ENCODE measurements around the gene CCDC149. TPM values are rescaled to one million over a fixed set of nuclear protein-coding genes. Genes with fewer than 3 reads are reported as not detected.

CCDC149 gene
- total RNA-seq, 2 experiments from 2014 or later: not detected

- Histone ChIP-seq H3K4me3 (ENCODE audit: low read depth, low read length, poor library complexity, severe bottlenecking) (no peak overlapping the region), H3K4me1 (ENCODE audit: insufficient read depth, low read length, poor library complexity, severe bottlenecking) (no peaks in the 10 kb centered on the region), H3K36me3 (ENCODE audit: insufficient read depth, low read length) (no peaks in the 10 kb centered on the region), H3K27ac (ENCODE audit: low read depth, low read length, poor library complexity, severe bottlenecking) (no peak overlapping the region), H3K9me3 (ENCODE audit: low read length) (no peaks in the 10 kb centered on the region), H3K79me2 (ENCODE audit: insufficient read depth, low read depth, low read length) (no peaks in the 10 kb centered on the region), H3K9me2 (ENCODE audit: insufficient read depth, low read length) (no peaks in the 10 kb centered on the region), H3K4me2 (ENCODE audit: low read length) (no peak overlapping the region), H2AFZ (ENCODE audit: low read length) (no peak overlapping the region), H4K20me1 (ENCODE audit: insufficient read depth, low read length) (no peaks in the 10 kb centered on the region)
- intact Hi-C loops (cut with micrococcal nuclease; ENCODE audit: unreplicated experiment): no loop called here
- POLR2A ChIA-PET: interaction anchor here (1.4 kb wide), 1 partner anchor 10 kb away, joined by 3 read pairs; no protein-coding TSS in a partner anchor
- CTCF ChIA-PET (ENCODE audit: unreplicated experiment): no interaction called here
- no peak for TF ChIP-seq EZH2phosphoT487 (IDR thresholded peaks at IDR 0.05; ENCODE audit: borderline replicate concordance, low read depth, low read length)
- TF ChIP-seq CTCF (conservative IDR thresholded peaks at IDR 0.05; ENCODE audit: low read length): no peak
- BruUV-seq (replicated peaks): no TSS peak
- no peak for DNase-seq (ENCODE audit: low spot score)
Observed at GRCh38 chr4:24887881-24888430, 24.9 kb downstream of the CCDC149 start.

- no peak for DNase-seq (ENCODE audit: low spot score)
- BruUV-seq (replicated peaks): no TSS peak
- H3K4me2 ChIP-seq (ENCODE audit: low read length): no peak overlapping the region
- no peaks in the 10 kb centered on the region for H3K4me1 ChIP-seq (ENCODE audit: insufficient read depth, low read length, poor library complexity, severe bottlenecking)
- TF ChIP-seq EZH2phosphoT487 (IDR thresholded peaks at IDR 0.05; ENCODE audit: borderline replicate concordance, low read depth, low read length): no peak
- no peak for TF ChIP-seq CTCF (conservative IDR thresholded peaks at IDR 0.05; ENCODE audit: low read length)
- CTCF ChIA-PET (ENCODE audit: unreplicated experiment): no interaction called here
- intact Hi-C loops (cut with micrococcal nuclease; ENCODE audit: unreplicated experiment): no loop called here
- H3K79me2 ChIP-seq (ENCODE audit: insufficient read depth, low read depth, low read length): no peaks in the 10 kb centered on the region
- no peak overlapping the region for H2AFZ ChIP-seq (ENCODE audit: low read length)
- no peak overlapping the region for H3K4me3 ChIP-seq (ENCODE audit: low read depth, low read length, poor library complexity, severe bottlenecking)
- no peaks in the 10 kb centered on the region for H3K9me3 ChIP-seq (ENCODE audit: low read length)
- POLR2A ChIA-PET: interaction anchor here (1.4 kb wide), 1 partner anchor 9 kb away, joined by 3 read pairs; no protein-coding TSS in a partner anchor
- no peaks in the 10 kb centered on the region for H3K9me2 ChIP-seq (ENCODE audit: insufficient read depth, low read length)
- H4K20me1 ChIP-seq (ENCODE audit: insufficient read depth, low read length): no peaks in the 10 kb centered on the region
- no peak overlapping the region for H3K27ac ChIP-seq (ENCODE audit: low read depth, low read length, poor library complexity, severe bottlenecking)
- no peaks in the 10 kb centered on the region for H3K36me3 ChIP-seq (ENCODE audit: insufficient read depth, low read length)
Observed at GRCh38 chr4:24886596-24886995, 26.2 kb downstream of the CCDC149 start.

- no peak overlapping the region for H2AFZ ChIP-seq (ENCODE audit: low read length)
- H3K4me3 ChIP-seq (ENCODE audit: low read depth, low read length, poor library complexity, severe bottlenecking): no peak overlapping the region
- ChIA-PET CTCF (ENCODE audit: unreplicated experiment) (no interaction called here), POLR2A (no interaction called here)
- H3K79me2 ChIP-seq (ENCODE audit: insufficient read depth, low read depth, low read length): no peaks in the 10 kb centered on the region
- H3K27ac ChIP-seq (ENCODE audit: low read depth, low read length, poor library complexity, severe bottlenecking): no peak overlapping the region
- H3K9me2 ChIP-seq (ENCODE audit: insufficient read depth, low read length): no peaks in the 10 kb centered on the region
- H3K4me1 ChIP-seq (ENCODE audit: insufficient read depth, low read length, poor library complexity, severe bottlenecking): no peaks in the 10 kb centered on the region
- no peaks in the 10 kb centered on the region for H3K36me3 ChIP-seq (ENCODE audit: insufficient read depth, low read length)
- H3K4me2 ChIP-seq (ENCODE audit: low read length): no peak overlapping the region
- DNase-seq (ENCODE audit: low spot score): no peak
- H4K20me1 ChIP-seq (ENCODE audit: insufficient read depth, low read length): no peaks in the 10 kb centered on the region
- H3K9me3 ChIP-seq (ENCODE audit: low read length): no peaks in the 10 kb centered on the region
- no TSS peak for BruUV-seq (replicated peaks)
- TF ChIP-seq CTCF (conservative IDR thresholded peaks at IDR 0.05; ENCODE audit: low read length) (no peak), EZH2phosphoT487 (IDR thresholded peaks at IDR 0.05; ENCODE audit: borderline replicate concordance, low read depth, low read length) (no peak)
- intact Hi-C loops (cut with micrococcal nuclease; ENCODE audit: unreplicated experiment): no loop called here
Observed at GRCh38 chr4:24885342-24885741, 27.5 kb downstream of the CCDC149 start.
